Gastroesophageal sphincter (tissue), 4 donors: ENCODE results near the gene COL26A1. TPM values are rescaled to one million over a fixed set of nuclear protein-coding genes. Genes with fewer than 3 reads are reported as not detected.

Experiments
- small RNA-seq, 4 donors: library from RNA; depleted of rRNA; stranded (forward); fragments of <200 nt; gene quantifications; one replicate each; pipeline ENCODE3, GENCODE V24; 2016
- total RNA-seq, 4 donors: library from RNA; depleted of rRNA; stranded (reverse); fragments of >200 nt; gene quantifications; one replicate each; pipeline ENCODE4 v1.1.0, GENCODE V29; 2016

Gene COL26A1
- total RNA-seq, 4 donors from 2014 or later, result not detected

Small RNA genes within 50 kb of the gene (small RNA-seq; reads per million reads assigned to genes)
- gene AC004965.1, result 0 reads per million in 4 donors

Other genes starting within 250 kb of the COL26A1 start
- gene SERPINE1, start 235.8 kb upstream of the COL26A1 start, total RNA-seq, result 10 to 100 TPM in 3 of 4 donors, 1 to 10 TPM in 1; 5.4 to 75.3 (median 19.6) TPM
- gene AP1S1, start 208.4 kb upstream of the COL26A1 start, total RNA-seq, result 10 to 100 TPM; 21.9 to 69.5 (median 34.3) TPM
- gene VGF, start 197.3 kb upstream of the COL26A1 start, total RNA-seq, result under 1 TPM in 2 of 4 donors, not detected in 2; 0.25 to 0.27 TPM
- gene NAT16, start 182.6 kb upstream of the COL26A1 start, total RNA-seq, result not detected
- not detected for gene MOGAT3, start 161.8 kb upstream of the COL26A1 start, total RNA-seq
- gene PLOD3, start 145.3 kb upstream of the COL26A1 start, total RNA-seq, result 10 to 100 TPM; 35.0 to 51.3 (median 43.6) TPM
- 10 to 100 TPM; 76.2 to 97.8 (median 88.6) TPM for gene ZNHIT1, start 144.7 kb upstream of the COL26A1 start, total RNA-seq
- 1 to 10 TPM; 4.4 to 6.8 (median 5.0) TPM for gene CLDN15, start 125.1 kb upstream of the COL26A1 start, total RNA-seq
- 100 to 1,000 TPM; 227 to 315 (median 248) TPM for gene FIS1, start 117.8 kb upstream of the COL26A1 start, total RNA-seq
- gene IFT22, start 41.1 kb upstream of the COL26A1 start, total RNA-seq, result 10 to 100 TPM; 23.5 to 40.8 (median 28.1) TPM